SK-N-SH treated with all-trans-retinoic acid at 6 μM for 48 hours (cell line): Measurements from ENCODE around the gene SH3D21.

Source experiments
- ATAC-seq: fragments of 200-7000 bp; cut with Tn5 transposase; 3 replicates; pipeline ENCODE4 v1.9.1; 2020; ENCODE audit warnings: mild to moderate bottlenecking, moderate library complexity
- ARNTL ChIP-seq: fragments of 450-650 bp; formaldehyde crosslinking; IDR thresholded peaks from 2 replicates; pipeline ENCODE4 v1.5.0; 2020; ENCODE audit warnings: low read depth, mild to moderate bottlenecking, moderate library complexity, borderline replicate concordance
- BACH2 ChIP-seq: fragments of 250-450 bp; sonication (Bioruptor Pico); IDR thresholded peaks from 2 replicates; pipeline ENCODE4 v1.9.0; 2021; ENCODE audit warnings: mild to moderate bottlenecking, borderline replicate concordance
- CSDC2 ChIP-seq: fragments of 250-450 bp; sonication (Bioruptor Pico); IDR thresholded peaks from 2 replicates; pipeline ENCODE4 v1.5.0; 2020; ENCODE audit warnings: mild to moderate bottlenecking, moderate library complexity
- ESRRG ChIP-seq: fragments of 250-450 bp; sonication (Bioruptor Pico); IDR thresholded peaks from 2 replicates; pipeline ENCODE4 v1.6.1; 2021; ENCODE audit warnings: mild to moderate bottlenecking
- ISL1 ChIP-seq: fragments of 250-450 bp; sonication (Bioruptor Pico); IDR thresholded peaks from 2 replicates; pipeline ENCODE4 v2.1.2; 2022; ENCODE audit warnings: mild to moderate bottlenecking, moderate library complexity
- PPARA ChIP-seq: fragments of 250-450 bp; sonication (Bioruptor Pico); IDR thresholded peaks from 2 replicates; pipeline ENCODE4 v1.5.0; 2020; ENCODE audit warnings: mild to moderate bottlenecking, borderline replicate concordance
- RARB ChIP-seq: fragments of 250-450 bp; sonication (Bioruptor Pico); IDR thresholded peaks from 2 replicates; pipeline ENCODE4 v1.8.0; 2021; ENCODE audit warnings: mild to moderate bottlenecking, moderate library complexity
- SNAI2 ChIP-seq: fragments of 250-450 bp; sonication (Bioruptor Pico); IDR thresholded peaks from 2 replicates; pipeline ENCODE4 v1.5.0; 2020; ENCODE audit warnings: mild to moderate bottlenecking, moderate library complexity
- TCF4 ChIP-seq: fragments of 250-450 bp; sonication (Bioruptor Pico); IDR thresholded peaks from 2 replicates; pipeline ENCODE4 v1.8.0; 2021; ENCODE audit warnings: mild to moderate bottlenecking, moderate library complexity, borderline replicate concordance
- TOX ChIP-seq: fragments of 250-450 bp; sonication (Bioruptor Pico); IDR thresholded peaks from 2 replicates; pipeline ENCODE4 v1.8.0; 2021; ENCODE audit warnings: mild to moderate bottlenecking, moderate library complexity, borderline replicate concordance
- ZC3H10 ChIP-seq: fragments of 250-450 bp; sonication (Bioruptor Pico); IDR thresholded peaks from 2 replicates; pipeline ENCODE4 v1.5.1; 2021; ENCODE audit warnings: mild to moderate bottlenecking, moderate library complexity
- ZFP3 ChIP-seq: fragments of 250-450 bp; sonication (Bioruptor Pico); IDR thresholded peaks from 2 replicates; pipeline ENCODE4 v1.5.0; 2020; ENCODE audit warnings: mild to moderate bottlenecking, moderate library complexity
- ZFP30 ChIP-seq: fragments of 450-650 bp; formaldehyde crosslinking; IDR thresholded peaks from 2 replicates; pipeline ENCODE4 v1.5.0; 2022; ENCODE audit warnings: mild to moderate bottlenecking, moderate library complexity
- ZNF565 ChIP-seq: fragments of 450-650 bp; formaldehyde crosslinking; conservative IDR thresholded peaks from 2 replicates; pipeline ENCODE4 v1.5.0; 2020; ENCODE audit warnings: low read depth, mild to moderate bottlenecking, moderate library complexity
- ZNF70 ChIP-seq: fragments of 450-650 bp; formaldehyde crosslinking; IDR thresholded peaks from 2 replicates; pipeline ENCODE4 v1.5.0; 2020; ENCODE audit warnings: mild to moderate bottlenecking, moderate library complexity
- ZNF8 ChIP-seq: fragments of 450-650 bp; formaldehyde crosslinking; IDR thresholded peaks from 2 replicates; pipeline ENCODE4 v1.5.0; 2020; ENCODE audit warnings: mild to moderate bottlenecking, moderate library complexity
- TF ChIP-seq, protein P1 (sequence below): fragments of 250-450 bp; sonication (Bioruptor Pico); IDR thresholded peaks from 2 replicates; pipeline ENCODE4 v1.5.0; 2020; ENCODE audit warnings: mild to moderate bottlenecking, moderate library complexity
- TF ChIP-seq, protein P2 (sequence below): fragments of 250-450 bp; sonication (Bioruptor Pico); IDR thresholded peaks from 2 replicates; pipeline ENCODE4 v1.8.0; 2020; ENCODE audit warnings: mild to moderate bottlenecking, moderate library complexity, borderline replicate concordance
- TF ChIP-seq, protein P3 (sequence below): fragments of 250-450 bp; sonication (Bioruptor Pico); IDR thresholded peaks from 2 replicates; pipeline ENCODE4 v1.8.0; 2021; ENCODE audit warnings: low read depth, mild to moderate bottlenecking, moderate library complexity, borderline replicate concordance
- TF ChIP-seq, protein P4 (sequence below): fragments of 250-450 bp; sonication (Bioruptor Pico); IDR thresholded peaks from 2 replicates; pipeline ENCODE4 v1.5.1; 2020; ENCODE audit warnings: low read depth, mild to moderate bottlenecking, moderate library complexity
- TF ChIP-seq, protein P5 (sequence below): fragments of 250-450 bp; sonication (Bioruptor Pico); IDR thresholded peaks from 2 replicates; pipeline ENCODE4 v1.5.1; 2021; ENCODE audit warnings: mild to moderate bottlenecking, moderate library complexity

SH3D21 gene

DNA sequence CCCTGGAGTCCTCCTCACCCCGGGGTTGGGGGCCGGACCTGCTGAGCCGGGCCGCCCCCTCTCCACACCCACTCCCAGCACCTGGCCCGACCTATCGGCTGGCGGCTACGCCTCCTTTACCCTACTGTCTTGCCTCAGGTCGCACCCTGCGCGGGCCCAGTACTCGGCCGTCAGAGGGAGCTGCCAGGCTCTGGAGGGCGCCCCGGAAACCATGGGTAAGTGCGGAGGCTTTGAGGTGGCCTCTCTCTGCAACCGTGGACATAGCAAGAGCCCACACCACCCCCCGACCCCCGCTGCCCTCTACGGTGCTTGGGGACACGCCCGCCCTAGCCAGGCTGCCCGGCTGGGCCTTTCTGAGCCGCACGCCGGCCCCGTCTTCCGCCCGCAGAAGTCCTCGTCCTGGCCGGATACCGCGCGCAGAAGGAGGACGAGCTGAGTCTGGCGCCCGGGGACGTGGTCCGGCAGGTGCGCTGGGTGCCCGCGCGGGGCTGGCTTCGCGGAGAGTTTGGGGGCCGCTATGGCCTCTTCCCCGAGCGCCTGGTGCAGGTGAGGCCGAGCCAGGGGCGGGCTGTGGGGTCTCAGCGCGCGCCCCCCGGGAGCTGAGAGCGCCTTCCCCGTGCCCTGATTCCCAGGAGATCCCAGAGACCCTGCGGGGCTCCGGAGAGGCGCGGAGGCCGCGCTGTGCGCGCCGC lies at the start of gene SH3D21:
SH3D21 (plus strand) TSS at position 159 of the 692 bp plus-strand sequence; CDS start at position 212, 53 bp downstream.
- TF ChIP-seq ZNF8 (CRISPR knock-in tag): no peak
- TF ChIP-seq PPARA: no peak
- no peak for TF ChIP-seq ZFP3
- TF ChIP-seq RARB (CRISPR knock-in tag): no peak
- TF ChIP-seq, protein P1, sequence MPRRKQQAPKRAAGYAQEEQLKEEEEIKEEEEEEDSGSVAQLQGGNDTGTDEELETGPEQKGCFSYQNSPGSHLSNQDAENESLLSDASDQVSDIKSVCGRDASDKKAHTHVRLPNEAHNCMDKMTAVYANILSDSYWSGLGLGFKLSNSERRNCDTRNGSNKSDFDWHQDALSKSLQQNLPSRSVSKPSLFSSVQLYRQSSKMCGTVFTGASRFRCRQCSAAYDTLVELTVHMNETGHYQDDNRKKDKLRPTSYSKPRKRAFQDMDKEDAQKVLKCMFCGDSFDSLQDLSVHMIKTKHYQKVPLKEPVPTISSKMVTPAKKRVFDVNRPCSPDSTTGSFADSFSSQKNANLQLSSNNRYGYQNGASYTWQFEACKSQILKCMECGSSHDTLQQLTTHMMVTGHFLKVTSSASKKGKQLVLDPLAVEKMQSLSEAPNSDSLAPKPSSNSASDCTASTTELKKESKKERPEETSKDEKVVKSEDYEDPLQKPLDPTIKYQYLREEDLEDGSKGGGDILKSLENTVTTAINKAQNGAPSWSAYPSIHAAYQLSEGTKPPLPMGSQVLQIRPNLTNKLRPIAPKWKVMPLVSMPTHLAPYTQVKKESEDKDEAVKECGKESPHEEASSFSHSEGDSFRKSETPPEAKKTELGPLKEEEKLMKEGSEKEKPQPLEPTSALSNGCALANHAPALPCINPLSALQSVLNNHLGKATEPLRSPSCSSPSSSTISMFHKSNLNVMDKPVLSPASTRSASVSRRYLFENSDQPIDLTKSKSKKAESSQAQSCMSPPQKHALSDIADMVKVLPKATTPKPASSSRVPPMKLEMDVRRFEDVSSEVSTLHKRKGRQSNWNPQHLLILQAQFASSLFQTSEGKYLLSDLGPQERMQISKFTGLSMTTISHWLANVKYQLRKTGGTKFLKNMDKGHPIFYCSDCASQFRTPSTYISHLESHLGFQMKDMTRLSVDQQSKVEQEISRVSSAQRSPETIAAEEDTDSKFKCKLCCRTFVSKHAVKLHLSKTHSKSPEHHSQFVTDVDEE: no peak
- ATAC-seq: peak; percentile 23

DNA sequence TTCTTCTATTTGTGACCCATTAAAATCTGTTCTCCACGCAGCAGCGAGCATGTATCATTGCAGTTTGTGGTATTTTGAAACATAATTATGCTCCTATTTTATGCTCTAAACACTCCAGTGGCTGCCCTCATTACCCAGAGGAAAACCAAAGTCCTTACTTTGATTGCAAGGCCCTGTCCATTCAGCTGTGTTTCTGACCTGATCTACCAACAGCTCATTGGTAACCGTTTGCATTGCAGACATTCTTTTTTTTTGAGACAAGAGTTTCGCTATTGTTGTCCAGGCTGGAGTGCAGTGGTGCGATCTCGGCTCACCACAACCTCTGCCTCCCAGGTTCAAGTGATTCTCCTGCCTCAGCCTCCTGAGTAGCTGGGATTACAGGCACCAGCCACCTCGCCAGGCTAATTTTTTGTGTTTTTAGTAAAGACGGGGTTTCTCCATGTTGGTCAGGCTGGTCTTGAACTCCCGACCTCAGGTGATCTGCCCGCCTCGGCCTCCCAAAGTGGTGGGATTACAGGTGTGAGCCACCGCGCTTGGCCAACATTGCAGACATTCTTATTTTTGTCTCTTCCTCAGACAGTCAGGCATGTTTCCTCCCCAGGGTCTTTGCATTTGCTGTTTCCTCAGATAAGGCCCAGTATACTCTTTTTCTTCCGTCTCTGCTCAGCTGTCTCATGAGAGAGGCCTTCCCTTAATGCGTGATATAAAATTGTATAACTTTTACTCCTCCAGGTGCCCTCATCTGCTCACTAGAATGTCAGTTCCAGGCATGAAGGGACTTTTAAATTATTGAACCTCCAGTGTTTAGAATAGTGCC lies 49.4 kb upstream of the SH3D21 start:
- ATAC-seq: no peak
- TF ChIP-seq CSDC2 (CRISPR knock-in tag) (no peak), ZNF565 (CRISPR knock-in tag) (no peak), SNAI2 (CRISPR knock-in tag) (no peak), ZC3H10 (CRISPR knock-in tag) (no peak), TOX (no peak), RARB (CRISPR knock-in tag) (no peak), ESRRG (CRISPR knock-in tag) (no peak), TCF4 (CRISPR knock-in tag) (no peak)
- TF ChIP-seq, protein P2, sequence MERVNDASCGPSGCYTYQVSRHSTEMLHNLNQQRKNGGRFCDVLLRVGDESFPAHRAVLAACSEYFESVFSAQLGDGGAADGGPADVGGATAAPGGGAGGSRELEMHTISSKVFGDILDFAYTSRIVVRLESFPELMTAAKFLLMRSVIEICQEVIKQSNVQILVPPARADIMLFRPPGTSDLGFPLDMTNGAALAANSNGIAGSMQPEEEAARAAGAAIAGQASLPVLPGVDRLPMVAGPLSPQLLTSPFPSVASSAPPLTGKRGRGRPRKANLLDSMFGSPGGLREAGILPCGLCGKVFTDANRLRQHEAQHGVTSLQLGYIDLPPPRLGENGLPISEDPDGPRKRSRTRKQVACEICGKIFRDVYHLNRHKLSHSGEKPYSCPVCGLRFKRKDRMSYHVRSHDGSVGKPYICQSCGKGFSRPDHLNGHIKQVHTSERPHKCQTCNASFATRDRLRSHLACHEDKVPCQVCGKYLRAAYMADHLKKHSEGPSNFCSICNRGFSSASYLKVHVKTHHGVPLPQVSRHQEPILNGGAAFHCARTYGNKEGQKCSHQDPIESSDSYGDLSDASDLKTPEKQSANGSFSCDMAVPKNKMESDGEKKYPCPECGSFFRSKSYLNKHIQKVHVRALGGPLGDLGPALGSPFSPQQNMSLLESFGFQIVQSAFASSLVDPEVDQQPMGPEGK (CRISPR knock-in tag): no peak

DNA sequence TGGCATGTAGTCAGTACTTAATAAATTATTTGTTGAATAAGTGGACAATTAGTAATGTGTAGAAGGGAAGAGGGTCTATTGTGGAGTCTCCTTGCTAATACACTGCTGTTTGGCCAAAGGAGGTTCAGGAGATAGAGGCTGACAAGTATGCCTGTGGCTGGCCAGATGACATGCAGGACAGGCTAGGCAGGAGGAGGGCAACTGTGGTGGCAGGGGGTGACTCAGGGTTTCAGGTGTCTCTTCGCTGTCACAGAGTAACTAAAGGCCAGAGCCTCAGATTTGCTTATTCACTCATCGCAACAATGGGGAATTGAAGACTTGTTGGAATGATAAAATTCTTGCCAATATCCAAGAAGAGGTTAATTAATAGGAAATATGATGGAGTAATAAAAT lies 48.8 kb upstream of the SH3D21 start:
- TF ChIP-seq, protein P2 (CRISPR knock-in tag): no peak
- TF ChIP-seq CSDC2 (CRISPR knock-in tag): no peak
- no peak for TF ChIP-seq SNAI2 (CRISPR knock-in tag)
- no peak for TF ChIP-seq ISL1
- no peak for TF ChIP-seq ZNF565 (CRISPR knock-in tag)
- TF ChIP-seq PPARA: no peak
- TF ChIP-seq, protein P1: no peak
- no peak for TF ChIP-seq ZNF8 (CRISPR knock-in tag)
- TF ChIP-seq, protein P3, sequence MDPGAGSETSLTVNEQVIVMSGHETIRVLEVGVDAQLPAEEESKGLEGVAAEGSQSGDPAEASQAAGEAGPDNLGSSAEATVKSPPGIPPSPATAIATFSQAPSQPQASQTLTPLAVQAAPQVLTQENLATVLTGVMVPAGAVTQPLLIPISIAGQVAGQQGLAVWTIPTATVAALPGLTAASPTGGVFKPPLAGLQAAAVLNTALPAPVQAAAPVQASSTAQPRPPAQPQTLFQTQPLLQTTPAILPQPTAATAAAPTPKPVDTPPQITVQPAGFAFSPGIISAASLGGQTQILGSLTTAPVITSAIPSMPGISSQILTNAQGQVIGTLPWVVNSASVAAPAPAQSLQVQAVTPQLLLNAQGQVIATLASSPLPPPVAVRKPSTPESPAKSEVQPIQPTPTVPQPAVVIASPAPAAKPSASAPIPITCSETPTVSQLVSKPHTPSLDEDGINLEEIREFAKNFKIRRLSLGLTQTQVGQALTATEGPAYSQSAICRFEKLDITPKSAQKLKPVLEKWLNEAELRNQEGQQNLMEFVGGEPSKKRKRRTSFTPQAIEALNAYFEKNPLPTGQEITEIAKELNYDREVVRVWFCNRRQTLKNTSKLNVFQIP: no peak
- TF ChIP-seq ZNF70 (CRISPR knock-in tag): no peak
- TF ChIP-seq ARNTL: no peak
- TF ChIP-seq, protein P4, sequence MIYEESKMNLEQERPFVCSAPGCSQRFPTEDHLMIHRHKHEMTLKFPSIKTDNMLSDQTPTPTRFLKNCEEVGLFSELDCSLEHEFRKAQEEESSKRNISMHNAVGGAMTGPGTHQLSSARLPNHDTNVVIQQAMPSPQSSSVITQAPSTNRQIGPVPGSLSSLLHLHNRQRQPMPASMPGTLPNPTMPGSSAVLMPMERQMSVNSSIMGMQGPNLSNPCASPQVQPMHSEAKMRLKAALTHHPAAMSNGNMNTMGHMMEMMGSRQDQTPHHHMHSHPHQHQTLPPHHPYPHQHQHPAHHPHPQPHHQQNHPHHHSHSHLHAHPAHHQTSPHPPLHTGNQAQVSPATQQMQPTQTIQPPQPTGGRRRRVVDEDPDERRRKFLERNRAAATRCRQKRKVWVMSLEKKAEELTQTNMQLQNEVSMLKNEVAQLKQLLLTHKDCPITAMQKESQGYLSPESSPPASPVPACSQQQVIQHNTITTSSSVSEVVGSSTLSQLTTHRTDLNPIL (CRISPR knock-in tag): no peak
- TF ChIP-seq ZC3H10 (CRISPR knock-in tag): no peak
- TF ChIP-seq, protein P5, sequence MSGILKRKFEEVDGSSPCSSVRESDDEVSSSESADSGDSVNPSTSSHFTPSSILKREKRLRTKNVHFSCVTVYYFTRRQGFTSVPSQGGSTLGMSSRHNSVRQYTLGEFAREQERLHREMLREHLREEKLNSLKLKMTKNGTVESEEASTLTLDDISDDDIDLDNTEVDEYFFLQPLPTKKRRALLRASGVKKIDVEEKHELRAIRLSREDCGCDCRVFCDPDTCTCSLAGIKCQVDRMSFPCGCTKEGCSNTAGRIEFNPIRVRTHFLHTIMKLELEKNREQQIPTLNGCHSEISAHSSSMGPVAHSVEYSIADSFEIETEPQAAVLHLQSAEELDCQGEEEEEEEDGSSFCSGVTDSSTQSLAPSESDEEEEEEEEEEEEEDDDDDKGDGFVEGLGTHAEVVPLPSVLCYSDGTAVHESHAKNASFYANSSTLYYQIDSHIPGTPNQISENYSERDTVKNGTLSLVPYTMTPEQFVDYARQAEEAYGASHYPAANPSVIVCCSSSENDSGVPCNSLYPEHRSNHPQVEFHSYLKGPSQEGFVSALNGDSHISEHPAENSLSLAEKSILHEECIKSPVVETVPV (CRISPR knock-in tag): no peak
- TF ChIP-seq TOX: no peak
- no peak for TF ChIP-seq TCF4 (CRISPR knock-in tag)
- no peak for TF ChIP-seq BACH2 (CRISPR knock-in tag)
- no peak for TF ChIP-seq ZFP30
- ATAC-seq: peak; percentile 34; the same call in 2 of the 3 replicates
